Measurements from ENCODE around the gene ZSWIM6. TPM values are rescaled to one million over a fixed set of nuclear protein-coding genes. Genes with fewer than 3 reads are reported as not detected.

The ZSWIM6 gene
- total RNA-seq, 6 experiments from 2014 or later = 9.7 to 13.5 (median 11.7) TPM

DNA sequence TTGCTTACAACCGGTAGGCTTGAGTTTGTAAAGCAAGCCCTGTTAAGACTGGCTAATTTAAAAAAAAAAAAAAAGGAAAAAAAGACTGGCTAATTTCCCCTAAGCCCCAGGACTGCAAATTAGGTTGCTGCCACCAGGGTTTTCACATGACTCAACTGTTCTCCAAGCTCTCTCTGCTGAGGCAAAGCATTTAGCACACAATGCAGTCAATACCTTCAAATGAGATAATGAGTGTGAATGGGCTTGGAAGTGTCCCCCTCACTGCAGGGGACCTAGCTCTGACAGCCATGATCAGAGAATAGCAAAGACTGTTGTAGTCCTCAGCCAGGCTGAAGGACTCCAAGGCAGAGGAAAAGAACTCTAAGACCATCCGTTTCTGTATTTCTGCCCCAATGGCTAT is 42.8 kb upstream of the ZSWIM6 start:
- peaks cover 20% of the 10 kb centered on the region; the same call in 1 of the 2 replicates for H3K36me3 Mint-ChIP-seq (ENCODE audit: low read depth)
- no peaks in the 10 kb centered on the region for H3K9me3 Mint-ChIP-seq
- H3K27ac Mint-ChIP-seq = no peak overlapping the region
- DNase-seq = no peak
- no peaks in the 10 kb centered on the region; the same call in 1 of the 2 replicates for H3K27me3 Mint-ChIP-seq (ENCODE audit: insufficient read depth)
- H3K4me3 Mint-ChIP-seq = no peak overlapping the region
- peaks cover 49% of the 10 kb centered on the region for H3K4me1 Mint-ChIP-seq (ENCODE audit: low read depth)
- TF ChIP-seq, protein P1, sequence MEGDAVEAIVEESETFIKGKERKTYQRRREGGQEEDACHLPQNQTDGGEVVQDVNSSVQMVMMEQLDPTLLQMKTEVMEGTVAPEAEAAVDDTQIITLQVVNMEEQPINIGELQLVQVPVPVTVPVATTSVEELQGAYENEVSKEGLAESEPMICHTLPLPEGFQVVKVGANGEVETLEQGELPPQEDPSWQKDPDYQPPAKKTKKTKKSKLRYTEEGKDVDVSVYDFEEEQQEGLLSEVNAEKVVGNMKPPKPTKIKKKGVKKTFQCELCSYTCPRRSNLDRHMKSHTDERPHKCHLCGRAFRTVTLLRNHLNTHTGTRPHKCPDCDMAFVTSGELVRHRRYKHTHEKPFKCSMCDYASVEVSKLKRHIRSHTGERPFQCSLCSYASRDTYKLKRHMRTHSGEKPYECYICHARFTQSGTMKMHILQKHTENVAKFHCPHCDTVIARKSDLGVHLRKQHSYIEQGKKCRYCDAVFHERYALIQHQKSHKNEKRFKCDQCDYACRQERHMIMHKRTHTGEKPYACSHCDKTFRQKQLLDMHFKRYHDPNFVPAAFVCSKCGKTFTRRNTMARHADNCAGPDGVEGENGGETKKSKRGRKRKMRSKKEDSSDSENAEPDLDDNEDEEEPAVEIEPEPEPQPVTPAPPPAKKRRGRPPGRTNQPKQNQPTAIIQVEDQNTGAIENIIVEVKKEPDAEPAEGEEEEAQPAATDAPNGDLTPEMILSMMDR (IDR thresholded peaks at IDR 0.05) = peak; percentile 47

DNA sequence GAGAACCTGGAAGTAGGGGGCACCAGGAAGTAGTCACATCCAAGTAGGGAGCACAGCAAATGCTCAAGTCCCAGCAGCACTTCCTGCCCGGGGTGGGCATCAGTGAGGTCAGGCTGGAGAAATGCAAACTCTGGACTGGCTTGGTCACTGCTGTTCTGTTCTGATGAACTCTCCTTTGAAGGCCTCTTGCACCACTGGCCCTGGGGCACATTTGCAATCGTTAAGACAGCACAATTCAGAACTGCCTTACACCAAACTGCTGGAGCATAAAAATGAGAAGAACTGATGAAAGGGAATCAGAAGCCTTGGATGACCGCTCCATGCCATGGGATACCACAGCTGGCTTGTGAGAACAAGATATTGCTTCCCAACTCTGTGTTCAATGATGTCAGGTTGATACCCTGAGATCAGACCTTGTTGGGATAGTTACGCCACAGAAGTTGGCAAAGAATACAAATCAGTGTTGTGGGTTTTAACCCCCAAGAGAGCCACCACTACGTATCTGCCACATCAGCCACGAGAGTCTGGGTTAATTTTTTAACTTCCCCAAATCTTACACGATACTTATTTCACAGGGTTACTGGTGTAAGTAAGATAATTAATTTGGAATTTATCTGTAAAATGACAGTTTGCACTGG is 42.3 kb upstream of the ZSWIM6 start:
- DNase-seq = no peak
- Mint-ChIP-seq H3K27me3 (ENCODE audit: insufficient read depth) (no peaks in the 10 kb centered on the region; the same call in 1 of the 2 replicates), H3K4me3 (no peak overlapping the region), H3K4me1 (ENCODE audit: low read depth) (peaks cover 49% of the 10 kb centered on the region), H3K27ac (0 out of 2 replicates have a peak overlapping the region, but pooled peaks have one; percentile 26), H3K9me3 (no peaks in the 10 kb centered on the region), H3K36me3 (ENCODE audit: low read depth) (peaks cover 20% of the 10 kb centered on the region; the same call in 1 of the 2 replicates)
- TF ChIP-seq, protein P1 (IDR thresholded peaks at IDR 0.05) = no peak

DNA sequence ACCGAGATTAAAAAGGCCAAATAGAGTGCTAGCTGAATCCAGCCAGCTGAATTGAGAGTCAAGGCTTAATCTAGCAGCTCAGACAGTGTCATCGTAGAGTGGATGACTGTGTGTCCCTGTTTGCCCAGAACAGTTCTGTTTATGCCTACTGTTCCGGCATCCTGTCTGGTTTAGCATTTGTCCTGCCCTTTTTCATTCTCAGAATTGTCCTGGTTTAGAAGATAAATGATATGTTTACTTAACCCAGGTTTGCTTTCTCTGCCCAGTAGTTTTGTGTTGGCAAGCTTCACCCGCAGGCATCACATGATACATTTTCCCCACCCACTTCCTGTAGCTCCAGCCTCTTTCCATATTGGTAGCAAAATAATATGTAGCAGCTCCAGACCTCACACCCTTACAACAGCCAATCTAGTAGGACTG is 41.3 kb upstream of the ZSWIM6 start:
- Mint-ChIP-seq H3K4me3 (no peak overlapping the region), H3K27ac (no peak overlapping the region), H3K36me3 (ENCODE audit: low read depth) (peaks cover 16% of the 10 kb centered on the region; the same call in 1 of the 2 replicates), H3K9me3 (no peaks in the 10 kb centered on the region), H3K4me1 (ENCODE audit: low read depth) (peaks cover 49% of the 10 kb centered on the region), H3K27me3 (ENCODE audit: insufficient read depth) (no peaks in the 10 kb centered on the region; the same call in 1 of the 2 replicates)
- DNase-seq = no peak
- TF ChIP-seq, protein P1 (IDR thresholded peaks at IDR 0.05) = no peak

DNA sequence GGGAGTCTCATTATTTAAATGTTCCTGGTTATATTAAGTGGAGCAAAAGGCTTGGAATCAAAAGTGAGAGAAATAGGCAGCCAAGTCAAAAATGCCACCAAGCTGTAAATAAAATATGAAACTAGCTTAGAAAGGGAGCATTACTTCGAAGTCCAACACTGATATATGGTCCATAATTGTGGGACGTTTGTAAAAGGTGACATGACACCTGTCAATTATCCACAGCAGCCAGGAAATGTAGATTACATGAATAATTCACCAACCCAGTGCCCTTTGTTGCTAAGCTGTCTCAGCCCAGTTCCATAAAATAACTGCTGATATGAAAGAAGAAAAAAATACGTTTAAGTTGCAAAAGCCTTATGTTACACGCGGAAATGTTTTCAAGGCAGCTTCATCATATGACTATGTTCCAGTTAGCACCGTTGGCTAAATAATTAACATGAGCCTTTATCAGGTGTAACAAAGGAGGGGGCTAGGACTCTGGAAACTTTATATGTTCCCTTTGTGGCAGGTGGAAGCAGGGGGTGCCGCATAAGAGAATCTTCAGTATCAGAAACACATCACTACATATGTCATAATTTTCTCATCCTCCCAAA is 39.9 kb upstream of the ZSWIM6 start:
- Mint-ChIP-seq H3K9me3 (no peaks in the 10 kb centered on the region), H3K27me3 (ENCODE audit: insufficient read depth) (no peaks in the 10 kb centered on the region; the same call in 1 of the 2 replicates), H3K4me1 (ENCODE audit: low read depth) (peaks cover 43% of the 10 kb centered on the region), H3K36me3 (ENCODE audit: low read depth) (peaks cover 16% of the 10 kb centered on the region; the same call in 1 of the 2 replicates), H3K27ac (no peak overlapping the region), H3K4me3 (no peak overlapping the region)
- TF ChIP-seq, protein P1 (IDR thresholded peaks at IDR 0.05) = no peak
- no peak for DNase-seq

DNA sequence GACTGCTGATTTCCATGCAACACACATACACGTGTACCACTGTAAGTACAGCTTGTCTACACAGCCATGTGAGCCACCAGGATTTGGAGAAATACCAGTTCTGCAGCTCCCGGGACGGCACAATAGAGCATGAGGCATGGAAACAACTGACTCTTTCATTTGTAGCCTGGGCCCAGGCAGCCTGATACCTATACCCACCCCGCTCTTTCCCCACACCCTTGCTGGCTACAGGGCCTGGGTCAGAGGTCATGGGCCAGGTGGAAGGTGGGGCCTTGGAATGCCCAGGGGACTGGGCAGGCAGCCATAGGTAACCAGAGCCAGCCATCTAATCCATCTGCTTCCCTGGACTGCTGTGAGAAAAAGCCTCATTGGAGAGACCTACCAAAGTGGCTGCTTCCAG is 39.0 kb upstream of the ZSWIM6 start:
- Mint-ChIP-seq H3K4me1 (ENCODE audit: low read depth) (peaks cover 39% of the 10 kb centered on the region), H3K27me3 (ENCODE audit: insufficient read depth) (no peaks in the 10 kb centered on the region; the same call in 1 of the 2 replicates), H3K9me3 (no peaks in the 10 kb centered on the region), H3K36me3 (ENCODE audit: low read depth) (peaks cover 16% of the 10 kb centered on the region; the same call in 1 of the 2 replicates), H3K4me3 (no peak overlapping the region), H3K27ac (no peak overlapping the region)
- DNase-seq = no peak
- TF ChIP-seq, protein P1 (IDR thresholded peaks at IDR 0.05) = no peak
